Activated CD4-positive, alpha-beta T cell treated with anti-CD3 and anti-CD28 coated beads for 1 hour (primary cell): ENCODE results near the gene TRIM75.
"Not testable (repeated sequence)": the region's sequence is repeated elsewhere in the genome, so short reads cannot be mapped to it uniquely, and the experiment has no call there.

Experiments
- DNase-seq: peaks from one replicate; pipeline ENCODE4 v3.0.0-alpha.2; 2020

The TRIM75 gene

DNA sequence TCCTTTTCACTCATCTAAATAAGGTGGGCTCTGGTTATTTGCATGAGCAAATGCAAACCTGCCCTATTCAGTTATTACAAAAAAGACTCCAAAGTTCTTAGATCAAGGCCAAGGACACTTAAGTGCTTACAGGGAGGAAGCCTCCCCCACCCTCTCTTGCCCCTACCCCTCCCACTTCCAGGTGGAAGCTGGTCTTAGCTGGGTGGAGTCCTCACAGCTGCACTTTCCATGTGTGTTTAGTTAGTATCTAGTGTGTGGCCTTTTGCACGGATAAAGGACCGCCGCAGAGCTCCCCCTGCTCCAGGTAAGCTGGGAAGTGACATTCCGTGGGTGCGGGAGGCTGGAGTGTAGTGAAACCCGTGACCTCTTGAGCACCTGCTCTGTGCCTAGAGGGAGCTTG lies at the start of gene TRIM75:
TSS of gene TRIM75 (plus strand) at position 222 of the 400 bp plus-strand sequence. CDS start 5,282 bp downstream, outside the sequence.
- DNase-seq, result no peak

DNA sequence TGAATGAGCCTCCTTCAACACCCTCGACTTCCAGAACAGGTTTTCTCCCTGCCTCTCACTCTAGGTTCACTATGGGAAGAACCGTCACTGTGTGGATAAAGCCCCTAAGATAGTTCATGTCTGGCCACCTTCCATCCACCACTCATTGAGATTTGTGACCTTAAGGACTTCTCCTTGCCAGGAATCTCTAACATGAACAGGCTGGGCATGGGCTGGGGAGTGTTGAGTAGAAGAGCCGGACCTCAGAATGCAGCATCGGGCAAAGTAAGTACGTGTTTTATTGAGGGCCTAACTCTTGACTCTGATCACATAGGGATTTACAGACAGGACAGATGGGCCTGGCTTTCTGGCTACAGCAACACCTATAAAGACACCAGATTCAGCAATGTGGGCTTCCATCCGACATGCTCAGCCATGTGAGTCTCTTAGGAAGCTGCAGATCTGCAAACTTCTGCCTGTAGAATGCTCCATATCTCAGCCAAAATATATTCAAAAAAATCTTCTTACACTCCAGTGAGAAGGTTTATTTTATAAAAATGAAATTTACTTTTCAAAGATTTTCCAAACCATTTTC lies 48.2 kb upstream of the TRIM75 start:
- no peak for DNase-seq

DNA sequence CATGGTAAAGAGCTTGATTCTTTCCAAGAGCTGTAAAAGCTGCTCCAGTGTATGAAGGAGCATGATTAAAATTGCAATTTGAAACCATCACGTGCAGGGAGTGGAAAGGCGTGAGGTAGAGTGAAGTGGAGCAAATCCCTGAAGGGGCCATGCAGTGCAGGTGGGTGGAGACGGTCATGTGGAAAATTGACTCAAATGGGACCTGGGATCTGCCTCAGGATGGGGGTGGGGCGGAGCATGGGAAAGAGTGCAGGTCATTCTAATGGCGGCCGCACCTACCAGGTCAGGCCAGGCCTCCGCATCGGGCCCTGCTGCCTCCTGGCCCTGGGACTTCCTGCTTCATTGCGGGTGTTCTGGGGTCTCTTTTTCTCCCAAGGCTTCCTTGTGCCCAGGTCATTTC lies 47.2 kb upstream of the TRIM75 start:
- DNase-seq, result no peak

DNA sequence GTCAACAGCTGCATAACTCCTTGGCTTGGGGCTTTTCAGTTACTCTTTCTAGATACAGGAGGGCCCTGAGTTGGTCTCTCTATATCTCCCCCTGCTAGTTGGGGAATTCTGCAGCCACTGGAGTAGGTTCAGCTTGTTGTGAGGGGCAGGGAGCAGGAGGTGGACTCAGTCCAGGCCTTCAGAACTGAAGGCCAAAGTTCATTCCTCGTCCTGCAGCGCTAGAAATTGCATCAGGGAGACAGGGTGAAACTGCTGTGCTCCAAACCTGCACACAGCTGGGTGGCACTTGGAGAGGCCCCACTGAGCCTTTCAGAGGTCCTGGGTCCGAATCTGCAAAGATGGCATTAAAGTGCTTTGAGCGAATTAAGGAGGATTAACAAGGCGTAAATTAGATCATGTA lies 46.8 kb upstream of the TRIM75 start:
- no peak for DNase-seq

DNA sequence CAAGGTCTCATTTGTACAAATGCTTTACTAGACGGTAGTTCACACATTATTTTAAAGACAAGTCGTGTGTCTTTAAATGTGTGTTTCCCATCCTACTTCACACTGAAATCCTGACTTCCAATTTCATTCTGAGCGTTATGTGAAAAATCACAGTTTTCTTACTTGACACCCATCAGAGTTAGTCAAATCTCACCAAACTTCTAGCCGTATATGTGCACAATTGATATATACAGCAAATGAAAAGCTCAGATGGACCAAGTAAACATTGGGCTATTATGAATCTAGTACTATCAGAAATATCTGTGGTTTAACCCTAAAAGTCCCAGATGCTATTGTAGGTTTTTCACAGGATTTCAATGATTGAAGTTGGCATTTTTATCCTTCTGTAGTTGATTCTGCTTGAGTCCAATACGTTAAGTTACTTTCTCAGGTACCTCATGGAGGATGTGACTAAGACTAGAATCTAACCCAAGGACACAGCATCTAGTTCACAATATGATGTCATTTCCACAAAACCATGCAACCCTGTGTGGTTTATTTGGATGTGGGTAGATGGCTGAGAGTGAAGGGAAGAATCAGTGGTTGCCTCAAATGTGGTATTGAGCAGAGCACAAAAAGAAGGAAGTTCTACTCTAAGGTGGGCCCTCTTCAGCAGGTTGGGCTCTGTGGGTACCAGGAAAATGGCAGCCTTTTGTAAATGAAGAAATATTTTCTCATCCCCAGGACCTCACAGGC lies 44.0 kb upstream of the TRIM75 start:
- no peak for DNase-seq

DNA sequence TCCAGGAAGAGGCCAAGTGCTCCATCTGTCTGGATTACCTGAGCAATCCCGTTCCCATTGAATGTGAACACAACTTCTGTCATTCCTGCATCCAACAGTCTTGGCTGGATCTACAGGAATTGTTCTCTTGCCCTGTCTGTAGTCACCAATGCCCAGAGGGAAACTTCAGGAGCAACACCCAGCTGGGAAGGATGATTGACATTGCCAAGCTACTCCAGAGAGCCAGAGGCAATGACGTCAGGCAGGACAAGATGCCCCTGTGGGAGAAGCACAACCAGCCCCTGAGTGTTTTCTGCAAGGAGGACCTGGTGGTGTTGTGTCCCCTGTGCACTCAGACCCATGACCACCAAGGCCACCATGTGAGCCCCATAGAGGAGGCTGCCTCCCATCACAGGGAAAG lies 43.2 kb upstream of the TRIM75 start:
- no peak for DNase-seq

DNA sequence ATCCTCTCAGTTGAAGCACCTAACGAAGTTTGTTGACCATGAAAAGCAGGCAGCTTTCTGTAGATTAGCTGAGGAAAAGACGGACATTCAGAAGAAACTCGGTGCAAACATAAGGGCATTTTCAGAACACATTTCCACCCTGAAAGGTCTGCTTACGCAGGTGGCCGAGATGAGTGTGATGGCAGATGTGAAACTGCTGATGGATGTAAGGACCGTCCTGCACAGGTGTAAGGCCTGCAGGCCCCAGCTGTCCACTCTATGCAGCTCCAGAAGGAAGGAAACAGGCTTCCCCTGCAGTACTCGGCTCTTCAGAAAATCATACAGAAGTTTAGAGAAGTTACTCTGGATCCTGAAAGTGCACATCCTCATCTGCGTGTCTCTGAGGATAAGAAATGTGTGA lies 42.7 kb upstream of the TRIM75 start:
- no peak for DNase-seq

DNA sequence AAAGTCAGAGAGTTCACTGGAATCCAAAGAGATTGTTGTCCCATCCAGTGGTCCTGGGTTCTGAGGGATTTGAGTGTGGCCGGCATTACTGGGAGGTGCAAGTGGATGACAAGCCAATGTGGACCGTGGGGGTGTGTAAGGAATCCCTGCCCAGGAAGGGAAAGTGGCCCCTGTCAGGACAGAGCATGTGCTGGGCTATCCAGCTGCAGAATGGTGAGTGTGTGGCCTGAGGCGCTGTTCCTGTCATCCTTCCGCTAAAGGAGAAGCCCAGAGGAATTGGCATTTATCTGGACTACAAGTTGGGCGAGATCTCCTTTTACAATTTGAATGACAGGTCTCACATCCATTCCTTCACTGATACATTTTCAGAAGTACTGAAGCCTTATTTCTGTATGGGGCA lies 42.3 kb upstream of the TRIM75 start:
- DNase-seq, result no peak

DNA sequence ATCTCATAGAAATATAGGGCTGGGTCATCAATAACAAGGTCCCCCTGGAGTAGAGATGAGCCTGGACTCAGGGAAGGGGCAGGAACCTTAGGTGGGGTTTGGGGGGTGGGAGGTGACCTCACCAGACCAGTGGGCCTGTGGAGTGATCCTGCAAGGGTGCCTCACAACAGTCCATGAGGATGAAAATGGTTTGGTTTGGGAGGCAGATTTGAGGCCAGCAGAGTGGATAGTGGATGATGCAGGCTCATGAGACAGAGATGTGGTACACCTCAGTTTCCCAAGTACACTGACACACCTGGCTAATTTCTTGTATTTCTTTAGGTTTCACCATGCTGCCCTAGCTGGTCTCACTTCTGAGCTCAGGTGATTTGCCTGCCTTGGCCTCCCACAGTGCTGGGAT lies 40.0 kb upstream of the TRIM75 start:
- DNase-seq, result no peak

DNA sequence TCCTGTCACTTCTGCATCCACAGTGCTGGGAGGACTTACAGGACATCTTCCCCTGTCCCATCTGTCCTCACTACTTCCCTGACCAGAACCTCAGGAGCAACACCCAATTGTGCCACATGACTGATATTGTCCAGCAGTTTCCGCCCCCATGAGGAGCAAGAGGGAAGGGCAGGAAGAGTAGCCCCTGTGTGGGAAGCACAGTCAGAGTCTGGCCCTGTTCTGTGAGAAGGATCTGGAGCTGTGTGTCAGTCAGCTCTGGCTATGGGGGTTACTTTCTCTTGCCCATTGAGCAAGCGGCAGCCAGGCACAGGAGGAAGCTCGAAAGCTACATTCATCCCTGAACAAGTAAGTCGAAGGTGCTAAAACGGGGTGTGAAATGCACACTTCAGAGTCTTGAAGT lies 36.7 kb upstream of the TRIM75 start:
- DNase-seq, result no peak

DNA sequence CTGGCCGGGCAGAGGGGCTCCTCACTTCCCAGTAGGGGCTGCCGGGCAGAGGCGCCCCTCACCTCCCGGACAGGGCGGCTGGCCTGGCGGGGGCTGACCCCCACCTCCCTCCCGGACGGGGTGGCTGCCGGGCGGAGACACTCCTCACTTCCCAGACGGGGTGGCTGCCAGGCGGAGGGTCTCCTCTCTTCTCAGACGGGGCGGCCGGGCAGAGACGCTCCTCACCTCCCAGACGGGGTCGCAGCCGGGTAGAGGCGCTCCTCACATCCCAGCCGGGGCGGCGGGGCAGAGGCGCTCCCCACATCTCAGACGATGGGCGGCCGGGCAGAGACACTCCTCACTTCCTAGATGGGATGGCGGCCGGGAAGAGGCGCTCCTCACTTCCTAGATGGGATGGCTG lies 33.7 kb upstream of the TRIM75 start:
- DNase-seq, result not testable (repeated sequence)

DNA sequence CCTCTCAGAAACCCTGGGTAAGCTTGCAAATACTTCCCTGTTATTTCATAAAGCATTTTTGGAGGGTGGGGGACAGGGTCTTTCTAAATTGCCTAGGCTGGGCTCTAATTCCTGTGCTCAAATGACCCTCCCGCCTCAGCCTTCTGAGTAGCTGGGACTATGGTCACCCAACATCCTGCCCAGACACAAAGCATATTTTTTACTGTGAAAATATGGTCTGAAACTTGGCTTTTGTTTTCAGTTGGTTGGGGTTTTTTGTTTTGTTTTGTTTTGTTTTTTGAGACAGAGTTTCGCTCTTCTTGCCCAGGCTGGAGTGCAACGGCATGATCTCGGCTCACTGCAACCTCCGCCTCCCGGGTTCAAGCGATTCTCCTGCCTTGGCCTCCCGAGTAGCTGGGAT lies 27.9 kb upstream of the TRIM75 start:
- DNase-seq, result not testable (repeated sequence)

DNA sequence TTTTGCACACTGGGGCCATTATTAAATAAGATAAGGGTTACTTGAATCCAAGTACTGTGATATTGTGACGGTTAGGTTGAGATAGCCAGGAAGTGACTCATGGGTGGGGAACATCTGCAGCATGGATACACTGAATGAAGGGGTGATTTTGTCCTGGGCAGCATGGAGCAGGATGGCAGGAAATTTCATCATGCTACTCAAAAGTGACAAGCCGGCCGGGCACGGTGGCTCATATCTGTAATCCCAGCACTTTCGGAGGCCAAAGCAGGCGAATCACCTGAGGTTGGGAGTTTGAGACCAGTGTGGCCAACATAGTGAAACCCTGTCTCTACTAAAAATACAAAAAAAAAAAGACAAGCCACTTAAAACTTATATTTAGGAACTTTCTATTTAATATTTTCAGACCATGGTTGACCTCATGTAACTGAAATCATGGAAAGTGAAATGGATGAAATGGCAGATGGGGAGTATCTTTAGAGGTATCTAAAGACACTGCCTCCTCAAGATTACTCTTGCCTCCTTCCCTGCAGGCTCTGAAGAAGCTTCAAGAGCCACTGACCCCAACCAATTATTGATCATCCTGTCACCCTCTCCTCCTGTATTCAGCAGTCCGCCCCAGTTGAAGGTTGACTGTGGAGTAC lies 25.8 kb upstream of the TRIM75 start:
- no peak for DNase-seq

DNA sequence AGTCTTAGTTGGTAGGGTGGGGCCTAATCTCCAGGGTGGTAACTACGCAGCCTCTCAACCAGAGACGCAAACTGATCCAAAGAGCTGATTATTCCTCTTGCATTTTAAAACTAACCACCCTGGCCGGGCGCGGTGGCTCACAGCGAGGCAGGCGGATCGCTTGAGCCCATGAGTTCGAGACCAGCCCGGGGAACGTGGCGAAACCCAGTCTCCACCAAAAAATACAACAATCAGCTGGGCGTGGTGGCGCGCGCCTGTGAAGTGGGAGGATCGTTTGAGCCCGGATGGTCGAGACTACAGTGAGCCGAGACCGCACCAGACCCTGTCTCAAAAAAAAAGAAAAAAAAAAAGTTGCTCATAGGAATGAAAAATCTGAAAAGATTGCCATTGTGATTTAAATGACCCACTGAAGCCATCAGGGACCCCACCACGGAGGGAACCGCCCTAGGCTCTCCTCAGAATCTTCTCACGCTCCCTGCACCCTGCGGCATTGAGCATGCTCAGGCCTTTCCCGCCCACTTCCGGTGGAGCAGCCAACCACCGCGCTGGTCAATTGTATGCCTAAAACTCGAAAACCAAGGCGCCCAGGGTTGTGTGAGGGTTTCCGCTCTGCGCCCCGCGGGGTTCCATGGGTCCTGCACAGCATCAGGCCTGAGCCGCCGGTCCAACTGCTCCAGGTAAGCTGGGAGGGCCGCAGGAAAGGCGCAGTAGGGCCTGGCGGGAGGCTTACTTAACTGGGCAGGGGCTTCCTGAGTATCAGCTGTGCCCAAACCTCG lies 22.0 kb upstream of the TRIM75 start, which contains the start of gene TRIM60:
TSS of gene TRIM60 (plus strand) at position 564 of the 776 bp plus-strand sequence. CDS start 8,074 bp downstream, outside the sequence.
- no peak for DNase-seq

DNA sequence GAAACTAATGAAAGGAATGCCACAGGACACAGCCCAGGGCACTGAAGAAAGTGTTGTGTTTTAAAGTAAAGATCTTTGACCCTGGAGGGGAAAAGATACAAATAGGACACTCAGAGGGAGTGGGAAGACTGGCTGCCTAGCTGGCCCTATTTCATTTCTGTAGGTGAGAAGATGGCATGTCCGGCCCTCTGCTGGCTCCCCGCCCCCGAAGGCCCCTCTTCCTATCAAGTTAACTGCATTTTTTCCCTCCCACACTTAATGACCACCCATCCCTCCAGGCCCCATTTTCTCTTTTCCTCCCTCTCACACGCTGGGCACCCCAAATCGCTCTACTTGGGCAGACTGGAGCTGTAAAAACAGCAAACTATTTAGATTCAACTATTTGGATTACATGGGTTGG lies 5.5 kb upstream of the TRIM75 start:
- DNase-seq, result no peak

DNA sequence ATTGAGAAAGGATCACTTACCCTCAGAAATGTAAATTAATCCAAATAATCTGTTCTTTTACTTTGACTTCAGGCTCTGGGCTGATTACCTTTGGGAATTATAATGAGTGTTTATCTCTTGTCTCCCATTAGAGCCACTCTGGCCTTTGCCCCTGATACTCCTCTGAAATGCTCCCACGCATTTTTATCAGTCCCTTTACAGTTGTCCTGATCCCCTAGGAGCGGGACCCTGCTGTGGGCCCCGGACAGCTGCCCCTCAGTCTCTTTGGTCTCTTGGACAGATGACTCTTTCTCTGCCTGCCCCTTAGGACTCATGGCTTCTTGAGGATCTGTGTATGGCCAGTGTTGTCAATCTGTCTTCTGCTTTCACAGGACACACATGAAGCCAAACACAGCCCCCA lies 1.0 kb upstream of the TRIM75 start:
- DNase-seq, result no peak

DNA sequence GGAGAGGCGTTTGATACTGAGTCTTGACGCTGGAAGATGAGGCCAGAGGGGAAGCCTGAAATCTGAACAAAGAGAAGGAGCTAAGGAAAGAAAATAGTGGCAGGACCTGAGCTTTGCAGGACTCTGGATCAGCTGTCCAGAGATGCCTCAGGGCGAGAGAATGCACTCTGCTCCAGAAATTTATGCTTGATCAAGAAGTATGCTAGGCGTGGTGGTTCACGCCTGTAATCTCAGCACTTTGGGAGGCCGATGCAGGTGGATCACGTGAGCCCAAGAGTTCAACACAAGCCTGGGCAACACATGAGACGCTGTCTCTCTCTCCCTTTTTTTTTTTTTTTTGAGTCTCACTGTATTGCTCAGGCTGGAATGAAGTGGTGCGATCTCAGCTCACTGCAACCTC lies 1.9 kb downstream of the TRIM75 start:
- no peak for DNase-seq

DNA sequence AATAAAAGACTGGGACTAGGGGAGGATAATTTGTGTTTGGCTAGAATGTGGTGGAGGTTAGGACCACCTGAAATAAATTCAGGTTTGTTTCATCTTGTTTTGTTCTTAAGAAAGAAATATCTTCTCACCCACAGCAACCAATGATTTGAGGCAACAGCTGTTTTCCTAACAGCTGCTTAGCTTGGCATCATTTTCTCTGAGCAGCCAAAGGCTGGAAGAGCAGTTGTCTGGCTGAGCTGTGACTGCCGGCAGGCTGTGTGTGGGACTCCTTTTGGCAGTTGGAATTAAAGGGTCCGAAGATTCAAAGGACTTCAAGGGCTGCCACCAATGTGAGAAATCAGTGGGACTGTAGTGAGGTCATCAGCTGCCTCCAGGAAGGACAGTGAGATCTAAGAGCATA lies 5.0 kb downstream of the TRIM75 start:
- DNase-seq, result no peak

DNA sequence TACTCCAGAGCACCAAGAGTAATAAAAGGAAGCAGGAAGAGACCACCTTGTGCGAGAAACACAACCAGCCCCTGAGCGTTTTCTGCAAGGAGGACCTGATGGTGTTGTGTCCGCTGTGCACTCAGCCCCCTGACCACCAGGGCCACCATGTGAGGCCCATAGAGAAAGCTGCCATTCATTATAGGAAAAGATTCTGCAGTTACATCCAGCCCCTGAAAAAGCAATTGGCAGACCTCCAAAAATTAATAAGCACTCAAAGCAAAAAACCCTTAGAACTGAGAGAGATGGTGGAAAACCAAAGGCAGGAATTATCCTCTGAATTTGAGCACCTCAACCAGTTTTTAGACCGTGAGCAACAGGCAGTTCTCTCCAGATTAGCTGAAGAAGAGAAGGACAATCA lies 5.7 kb downstream of the TRIM75 start:
- no peak for DNase-seq

DNA sequence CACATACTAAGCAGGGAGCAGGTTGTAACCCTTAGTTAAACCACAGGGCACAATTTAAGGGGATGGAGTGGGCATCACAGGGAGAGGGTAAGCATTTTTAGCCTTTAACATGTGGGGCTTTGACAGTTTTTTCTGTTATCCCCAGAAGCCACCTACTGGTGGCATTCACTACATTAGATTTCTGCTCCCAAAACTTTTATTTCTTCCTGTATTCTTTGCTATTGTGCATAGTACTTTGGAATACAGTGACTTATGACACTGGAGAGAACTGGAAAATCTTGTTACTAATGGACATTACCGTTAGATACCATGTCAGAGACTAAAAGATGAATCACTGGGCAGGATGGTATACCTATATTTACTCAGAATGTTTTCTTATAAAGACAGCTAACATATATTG lies 7.3 kb downstream of the TRIM75 start:
- no peak for DNase-seq

DNA sequence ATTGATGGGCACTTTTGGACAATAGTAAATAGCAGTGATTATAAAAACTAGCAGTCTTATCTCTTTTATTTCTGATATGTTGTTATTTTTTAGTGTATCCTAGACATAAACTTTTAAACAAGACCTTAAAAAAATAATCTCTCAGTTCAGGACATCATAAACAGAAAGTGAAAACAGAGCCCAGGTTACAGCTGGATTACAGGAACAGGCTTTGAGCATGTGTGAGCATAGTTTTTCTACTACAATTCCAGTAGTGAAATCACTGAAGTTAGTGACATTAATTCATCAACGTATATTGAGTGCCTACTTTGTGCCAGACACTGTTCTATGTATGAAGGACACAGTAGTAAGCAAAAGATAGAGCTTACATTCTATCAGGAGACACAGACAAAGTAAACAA lies 16.9 kb downstream of the TRIM75 start:
- DNase-seq, result no peak

DNA sequence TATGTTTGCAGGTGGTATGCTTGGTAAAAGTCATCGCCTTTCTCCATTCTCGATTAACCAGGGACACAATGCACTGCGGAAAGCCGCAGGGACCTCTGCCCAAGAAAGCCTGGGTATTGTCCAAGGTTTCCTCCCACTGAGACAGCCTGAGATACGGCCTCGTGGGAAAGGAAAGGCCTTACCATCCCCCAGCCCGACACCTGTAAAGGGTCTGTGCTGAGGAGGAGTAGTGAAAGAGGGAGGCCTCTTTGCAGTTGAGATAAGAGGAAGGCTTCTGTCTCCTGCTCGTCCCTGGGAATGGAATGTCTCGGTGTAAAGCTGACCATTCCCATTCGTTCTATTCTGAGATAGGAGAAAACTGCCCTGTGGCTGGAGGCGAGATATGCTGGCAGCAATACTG lies 19.7 kb downstream of the TRIM75 start:
- DNase-seq, result not testable (repeated sequence)

DNA sequence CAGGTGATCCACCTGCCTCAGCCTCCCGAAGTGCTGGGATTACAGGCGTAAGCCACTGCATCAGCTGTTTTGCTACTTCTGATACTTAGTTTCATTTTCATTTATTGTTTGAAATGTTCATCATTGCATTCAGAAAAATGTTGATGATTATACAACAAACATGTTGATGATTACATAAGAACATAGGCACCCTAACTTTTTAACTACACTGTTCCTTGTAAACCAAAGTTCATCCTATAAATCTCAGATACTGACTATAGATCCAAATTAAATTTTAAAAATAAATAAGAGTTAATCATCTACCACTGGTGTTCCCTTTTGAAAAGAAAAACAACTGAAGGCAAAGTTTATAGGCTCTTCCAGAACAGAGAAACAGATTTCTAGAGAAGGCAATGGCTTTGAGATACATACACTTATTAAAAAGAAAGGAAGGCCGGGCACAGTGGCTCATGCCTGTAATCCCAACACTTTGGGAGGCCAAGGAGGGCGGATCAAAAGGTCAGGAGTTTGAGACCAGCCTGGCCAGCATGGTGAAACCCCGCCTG lies 23.4 kb downstream of the TRIM75 start:
- no peak for DNase-seq
